Gastrocnemius medialis (tissue), 4 donors: ENCODE measurements around the gene ECT2L.

ENCODE experiments used
- CTCF ChIP-seq, 5 experiments: fragments of 450-650 bp in 3 of 5; fragments of 200-600 bp in 2 of 5; sonication (generic) in 2 of 5; IDR thresholded peaks in 4 of 5; conservative IDR thresholded peaks in 1 of 5; 1 replicate in 4 of 5; 2 replicates in 1 of 5; pipeline ENCODE4 v1.5.1; 2016 to 2019; ENCODE audit warnings: antibody characterized with exemption in 5 of 5, mild to moderate bottlenecking in 3 of 5, moderate library complexity in 3 of 5
- POLR2A ChIP-seq, 2 donors: fragments of 450-650 bp; IDR thresholded peaks; one replicate each; pipeline ENCODE4 v1.6.1; 2017; ENCODE audit warnings: antibody characterized with exemption in 2 of 2, mild to moderate bottlenecking in 2 of 2, moderate library complexity in 2 of 2

GRCh38 chr6:138909511-138909910, 113.6 kb downstream of the ECT2L start:
- TF ChIP-seq CTCF (IDR thresholded peaks at IDR 0.05 in 4 of 5, conservative IDR thresholded peaks at IDR 0.05 in 1 of 5) (no peak), POLR2A (IDR thresholded peaks at IDR 0.05) (no peak)
